ENCODE data around the gene MCFD2. TPM values are rescaled to one million over a fixed set of nuclear protein-coding genes. Genes with fewer than 3 reads are reported as not detected.

Gene MCFD2
- total RNA-seq, 2 donors from 2014 or later = 42.2 to 73.7 TPM

DNA sequence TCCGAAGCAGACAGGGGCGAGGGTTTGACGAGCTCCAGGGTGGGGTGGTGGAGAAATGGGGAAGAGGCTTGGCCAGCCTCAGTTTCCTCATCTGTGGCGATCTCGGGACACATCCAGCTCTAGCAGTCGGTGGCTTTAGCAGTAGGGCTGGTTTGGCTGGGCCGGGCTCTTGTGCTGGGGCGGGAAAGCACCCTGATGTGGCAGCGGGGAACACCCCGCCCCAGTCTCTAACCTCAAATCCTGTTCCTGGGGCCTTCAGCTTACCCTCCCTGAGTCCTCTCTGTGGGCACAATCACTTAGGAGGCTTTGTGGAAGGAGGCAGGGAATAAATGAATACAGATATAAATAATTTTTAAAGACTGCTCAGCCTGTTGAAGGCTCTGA, 26.5 kb upstream of the MCFD2 start:
- Histone ChIP-seq H3K27ac (peak overlapping the region; percentile 92 to 95 (median 92)), H3K4me3 (peak overlapping the region; percentile 57 to 62), H3K36me3 (replicated peaks in 1 of 2; ENCODE audit: insufficient read depth in 1 of 2, low read depth in 2 of 2) (no peaks in the 10 kb centered on the region), H3K4me1 (peaks cover 49% of the 10 kb centered on the region), H3K9me3 (no peaks in the 10 kb centered on the region), H3K27me3 (no peaks in the 10 kb centered on the region)
- TF ChIP-seq, protein P1, sequence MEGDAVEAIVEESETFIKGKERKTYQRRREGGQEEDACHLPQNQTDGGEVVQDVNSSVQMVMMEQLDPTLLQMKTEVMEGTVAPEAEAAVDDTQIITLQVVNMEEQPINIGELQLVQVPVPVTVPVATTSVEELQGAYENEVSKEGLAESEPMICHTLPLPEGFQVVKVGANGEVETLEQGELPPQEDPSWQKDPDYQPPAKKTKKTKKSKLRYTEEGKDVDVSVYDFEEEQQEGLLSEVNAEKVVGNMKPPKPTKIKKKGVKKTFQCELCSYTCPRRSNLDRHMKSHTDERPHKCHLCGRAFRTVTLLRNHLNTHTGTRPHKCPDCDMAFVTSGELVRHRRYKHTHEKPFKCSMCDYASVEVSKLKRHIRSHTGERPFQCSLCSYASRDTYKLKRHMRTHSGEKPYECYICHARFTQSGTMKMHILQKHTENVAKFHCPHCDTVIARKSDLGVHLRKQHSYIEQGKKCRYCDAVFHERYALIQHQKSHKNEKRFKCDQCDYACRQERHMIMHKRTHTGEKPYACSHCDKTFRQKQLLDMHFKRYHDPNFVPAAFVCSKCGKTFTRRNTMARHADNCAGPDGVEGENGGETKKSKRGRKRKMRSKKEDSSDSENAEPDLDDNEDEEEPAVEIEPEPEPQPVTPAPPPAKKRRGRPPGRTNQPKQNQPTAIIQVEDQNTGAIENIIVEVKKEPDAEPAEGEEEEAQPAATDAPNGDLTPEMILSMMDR (IDR thresholded peaks at IDR 0.05) = no peak
- TF ChIP-seq POLR2A (IDR thresholded peaks at IDR 0.05) = no peak
- WGBS, 2 donors = 0% methylated on average over 3 to 10 of the region's 10 CpGs
- intact Hi-C loops (cut with DNase I) = no loop called here
- ATAC-seq (peak; percentile 18), DNase-seq (peak; percentile 51 to 67 (median 58))

DNA sequence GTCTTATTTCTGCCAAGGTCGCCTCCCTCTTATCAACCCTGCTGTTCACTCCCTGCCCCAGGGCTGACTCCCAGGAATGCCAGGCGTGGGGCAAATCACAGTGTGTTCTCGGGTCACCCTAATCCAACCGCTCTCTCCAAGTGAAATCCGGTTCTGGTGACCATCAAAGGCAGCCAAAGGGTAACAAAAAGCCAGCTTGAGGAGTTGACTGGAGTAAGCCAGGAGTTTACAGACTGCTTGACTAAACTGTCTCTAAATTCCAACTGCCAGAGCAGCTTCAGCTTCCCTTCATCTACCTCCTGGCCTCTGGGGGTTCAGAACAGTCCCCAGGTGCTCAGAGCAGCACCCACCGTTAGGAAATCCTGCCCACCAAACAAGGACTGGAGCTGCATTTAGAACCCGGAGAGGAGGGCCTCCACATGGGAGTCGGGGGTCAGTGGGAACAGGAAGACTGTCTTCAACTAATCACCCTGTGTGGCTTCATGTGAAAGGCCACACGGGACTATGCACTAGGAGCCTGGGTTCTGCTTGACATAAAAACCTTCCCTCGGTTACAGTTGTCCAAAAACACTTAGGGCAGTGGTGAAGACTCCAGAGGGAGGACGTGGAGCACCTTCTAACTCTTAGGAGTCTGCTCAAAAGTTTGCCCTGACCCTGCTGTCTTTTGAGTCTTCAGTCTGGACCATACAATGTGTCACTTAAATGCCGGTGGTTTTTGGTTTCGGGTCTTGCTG, 24.2 kb upstream of the MCFD2 start:
- no peaks in the 10 kb centered on the region for H3K36me3 ChIP-seq (replicated peaks in 1 of 2; ENCODE audit: insufficient read depth in 1 of 2, low read depth in 2 of 2)
- no peaks in the 10 kb centered on the region for H3K27me3 ChIP-seq
- no peaks in the 10 kb centered on the region for H3K9me3 ChIP-seq
- intact Hi-C loops (cut with DNase I) = no loop called here
- ATAC-seq = no peak
- TF ChIP-seq, protein P1 (IDR thresholded peaks at IDR 0.05) = no peak
- peak in 1 of 3 donors; percentile 22 for TF ChIP-seq POLR2A (IDR thresholded peaks at IDR 0.05)
- DNase-seq = peak; percentile 54 to 62 (median 60)
- H3K4me1 ChIP-seq = peaks cover 36% of the 10 kb centered on the region
- 31 to 44% methylated on average over 7 to 13 of the region's 13 CpGs for WGBS, 2 donors
- peak overlapping the region; percentile 92 to 95 (median 92) for H3K27ac ChIP-seq
- H3K4me3 ChIP-seq = no peak overlapping the region

DNA sequence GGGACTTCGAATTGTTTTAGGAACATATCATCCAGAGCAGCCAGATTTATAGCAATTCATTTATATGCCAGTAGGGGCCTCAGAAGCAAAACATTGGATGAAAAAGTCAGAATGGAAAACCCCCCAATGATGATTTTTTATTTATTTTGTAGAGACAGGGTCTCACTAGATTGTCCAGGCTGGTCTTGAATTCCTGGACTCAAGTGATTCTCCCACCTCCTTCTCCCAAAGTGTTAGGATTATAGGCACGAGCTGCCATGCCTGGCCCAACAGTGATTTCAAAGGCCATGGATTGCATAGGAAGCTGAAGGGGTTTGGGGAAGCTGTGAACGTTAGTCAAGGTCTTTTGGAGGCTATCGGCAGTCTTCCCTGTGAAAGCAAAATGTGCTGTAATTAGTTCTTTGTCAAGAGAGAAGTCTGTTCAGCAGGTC, 21.9 kb upstream of the MCFD2 start:
- no peak for TF ChIP-seq POLR2A (IDR thresholded peaks at IDR 0.05)
- TF ChIP-seq, protein P1 (IDR thresholded peaks at IDR 0.05) = peak in 6 of 7 experiments; percentile 23 to 34 (median 24)
- H3K9me3 ChIP-seq = no peaks in the 10 kb centered on the region
- H3K4me3 ChIP-seq = no peak overlapping the region
- H3K36me3 ChIP-seq (replicated peaks in 1 of 2; ENCODE audit: insufficient read depth in 1 of 2, low read depth in 2 of 2) = no peaks in the 10 kb centered on the region
- no peak overlapping the region for H3K27ac ChIP-seq
- 64 to 67% methylated on average over 4 of the region's 4 CpGs for WGBS, 2 donors
- DNase-seq (no peak), ATAC-seq (no peak)
- H3K27me3 ChIP-seq = no peaks in the 10 kb centered on the region
- intact Hi-C loops (cut with DNase I) = no loop called here
- peaks cover 20% of the 10 kb centered on the region for H3K4me1 ChIP-seq

DNA sequence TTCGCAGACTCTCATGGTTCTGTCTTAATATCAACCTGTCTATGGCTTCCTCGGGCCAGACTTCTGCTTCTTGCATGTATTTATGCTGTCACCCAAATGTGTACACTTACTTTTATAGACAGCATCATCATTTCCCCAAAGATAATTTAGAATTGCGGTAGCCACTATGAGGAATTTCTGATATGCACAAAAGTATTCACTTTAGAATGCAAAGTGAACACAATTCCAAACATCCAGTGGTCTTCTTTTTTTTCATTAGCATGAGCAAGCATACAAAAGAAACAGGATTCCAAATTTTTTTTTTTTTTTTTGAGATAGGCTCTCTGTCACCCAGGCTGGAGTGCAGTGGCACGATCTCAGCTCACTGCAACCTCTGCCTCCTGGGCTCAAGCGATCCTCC, 21.0 kb upstream of the MCFD2 start:
- TF ChIP-seq, protein P1 (IDR thresholded peaks at IDR 0.05) = no peak
- no peak for TF ChIP-seq POLR2A (IDR thresholded peaks at IDR 0.05)
- H3K4me3 ChIP-seq = no peak overlapping the region
- peaks cover 17% of the 10 kb centered on the region for H3K4me1 ChIP-seq
- no peak overlapping the region for H3K27ac ChIP-seq
- H3K9me3 ChIP-seq = no peaks in the 10 kb centered on the region
- DNase-seq (no peak), ATAC-seq (no peak)
- intact Hi-C loops (cut with DNase I) = no loop called here
- H3K36me3 ChIP-seq (replicated peaks in 1 of 2; ENCODE audit: insufficient read depth in 1 of 2, low read depth in 2 of 2) = no peaks in the 10 kb centered on the region
- H3K27me3 ChIP-seq = no peaks in the 10 kb centered on the region
- WGBS, 2 donors = 94 to 95% methylated on average over 5 of the region's 5 CpGs

- Histone ChIP-seq H3K27me3 (no peaks in the 10 kb centered on the region), H3K4me1 (peaks cover 10% of the 10 kb centered on the region), H3K4me3 (no peak overlapping the region), H3K9me3 (no peaks in the 10 kb centered on the region), H3K27ac (no peak overlapping the region), H3K36me3 (replicated peaks in 1 of 2; ENCODE audit: insufficient read depth in 1 of 2, low read depth in 2 of 2) (no peaks in the 10 kb centered on the region)
- no peak for DNase-seq
- intact Hi-C loops (cut with DNase I) = no loop called here
- no peak for ATAC-seq
- WGBS, 2 donors = 88 to 90% methylated on average over 5 of the region's 5 CpGs
- TF ChIP-seq, protein P1 (IDR thresholded peaks at IDR 0.05) = no peak
- TF ChIP-seq POLR2A (IDR thresholded peaks at IDR 0.05) = no peak
Observed at GRCh38 chr2:46935071-46935470, 19.5 kb upstream of the MCFD2 start.

Data from body of pancreas (tissue), 4 donors.